GM18858 (cell line): ENCODE measurements around the gene GMDS.

ENCODE experiments used
- ATAC-seq: cut with Tn5 transposase; IDR thresholded peaks from one replicate; pipeline ENCODE4 v1.9.1; 2021; ENCODE audit not compliant: unreplicated experiment

The GMDS gene

DNA sequence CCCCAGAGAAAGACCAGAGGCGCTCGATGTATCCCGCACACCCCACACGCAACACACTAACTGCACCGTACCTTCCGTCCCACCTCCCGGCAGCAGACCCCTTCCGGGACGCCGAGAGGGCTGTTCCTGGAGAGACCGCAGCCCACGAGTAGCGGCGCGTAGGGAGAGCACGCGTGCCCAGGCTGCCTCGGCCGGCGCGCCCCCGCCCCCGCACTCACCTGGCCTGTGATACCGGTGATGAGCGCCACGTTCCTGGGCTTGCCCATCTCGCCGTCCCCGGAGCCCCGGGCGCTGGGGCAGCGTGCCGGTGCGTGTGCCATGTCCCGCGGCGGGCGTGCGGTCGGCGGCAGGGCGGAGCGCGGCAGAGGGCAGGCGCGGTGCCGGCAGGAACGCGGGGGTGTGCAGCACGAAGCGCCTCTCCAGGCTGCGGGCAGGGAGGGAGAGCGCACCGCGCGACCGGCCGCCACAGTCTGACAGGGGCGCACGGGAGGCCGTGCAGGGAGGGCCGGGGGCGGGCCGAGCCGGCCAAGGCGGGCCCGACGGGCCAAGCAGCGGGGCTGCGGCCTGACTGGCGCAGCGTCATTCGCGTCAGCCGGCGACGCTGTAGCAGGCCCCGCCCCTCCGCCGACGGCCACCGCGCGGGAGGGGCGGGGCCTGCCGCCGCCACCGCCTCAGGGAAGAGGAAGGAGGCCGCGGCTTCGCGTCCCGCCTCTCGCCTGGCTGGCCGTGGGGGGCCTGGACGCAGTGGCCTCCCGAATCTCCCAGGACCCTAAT lies at the start of gene GMDS:
TSS of gene GMDS (minus strand) at position 503 of the 774 bp plus-strand sequence.
- ATAC-seq: peak; percentile 78

DNA sequence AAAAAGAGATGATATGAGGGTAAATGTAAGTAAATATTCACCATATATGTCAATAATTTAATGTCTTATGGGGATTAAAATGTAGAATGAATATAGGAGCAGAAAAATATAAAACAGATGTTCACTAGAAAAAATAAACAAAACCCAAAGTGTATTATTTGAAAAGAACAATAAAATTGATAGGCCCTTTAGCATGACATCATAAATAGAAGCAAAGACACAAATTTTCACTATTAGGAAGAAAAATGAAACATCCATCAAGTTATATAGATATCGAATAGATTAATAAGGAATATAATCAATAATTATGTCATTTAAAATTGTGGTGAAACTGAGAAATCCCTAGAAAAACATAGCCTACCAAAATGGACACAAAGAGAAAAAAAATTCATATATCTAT lies 40.1 kb upstream of the GMDS start:
- no peak for ATAC-seq

DNA sequence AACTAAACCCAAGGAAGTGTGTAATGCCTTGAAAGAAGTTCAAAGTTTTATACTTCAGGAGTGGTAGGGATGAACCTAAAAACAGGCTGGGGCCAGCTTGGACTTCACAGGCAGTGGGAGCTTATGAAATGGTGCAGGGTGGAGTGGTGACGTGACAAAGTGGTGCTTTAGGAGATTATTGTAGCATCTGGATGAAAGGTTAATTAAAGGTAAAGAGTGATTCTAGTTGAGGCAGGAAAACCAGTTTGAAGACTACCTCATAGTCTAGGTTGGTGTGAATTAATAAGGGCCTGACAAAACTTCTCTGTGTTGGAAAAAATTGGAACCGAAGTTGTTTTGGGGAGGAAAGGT lies 30.5 kb upstream of the GMDS start:
- no peak for ATAC-seq

DNA sequence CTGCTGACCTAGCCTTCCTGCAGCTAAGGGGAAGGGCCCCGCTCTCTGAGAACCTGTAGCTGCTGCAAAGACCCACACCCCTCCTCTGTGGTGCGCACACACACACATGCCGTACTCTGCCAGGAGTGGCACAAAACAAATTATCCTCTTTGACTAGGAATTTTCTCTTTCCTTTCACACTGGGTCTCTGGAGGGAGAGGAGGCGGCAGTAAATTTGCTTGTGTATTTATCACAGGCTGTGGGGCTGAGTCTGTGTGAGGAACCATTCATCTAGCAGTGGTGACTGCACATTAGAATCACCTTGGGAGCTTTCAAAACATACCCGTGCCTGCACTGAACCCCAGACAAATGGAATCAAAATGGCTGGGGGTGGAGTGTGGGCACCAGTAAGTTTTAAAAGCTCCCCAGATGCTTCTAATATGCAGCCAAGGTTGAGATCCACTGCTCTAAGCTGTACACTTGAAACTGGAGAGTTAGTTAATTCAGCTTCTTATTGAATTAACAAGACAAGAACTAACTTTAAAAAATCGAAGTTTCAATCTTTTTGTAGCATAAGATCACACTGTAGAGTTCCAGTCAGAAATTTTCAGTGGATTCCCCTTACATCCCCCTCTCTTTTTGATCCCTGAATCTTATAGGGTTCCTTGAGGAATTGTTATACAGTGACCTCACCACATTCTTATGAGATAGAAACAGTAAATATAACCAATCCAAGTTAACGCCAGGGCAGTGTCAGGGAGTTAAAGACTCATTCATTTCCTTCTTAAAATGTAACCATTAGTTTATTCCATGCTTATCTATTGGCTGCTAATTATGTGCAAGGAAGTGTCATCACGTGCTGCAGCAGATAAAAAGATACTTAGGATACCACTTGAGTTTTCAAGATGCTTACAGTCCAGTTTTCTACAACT lies 29.8 kb upstream of the GMDS start:
- no peak for ATAC-seq

DNA sequence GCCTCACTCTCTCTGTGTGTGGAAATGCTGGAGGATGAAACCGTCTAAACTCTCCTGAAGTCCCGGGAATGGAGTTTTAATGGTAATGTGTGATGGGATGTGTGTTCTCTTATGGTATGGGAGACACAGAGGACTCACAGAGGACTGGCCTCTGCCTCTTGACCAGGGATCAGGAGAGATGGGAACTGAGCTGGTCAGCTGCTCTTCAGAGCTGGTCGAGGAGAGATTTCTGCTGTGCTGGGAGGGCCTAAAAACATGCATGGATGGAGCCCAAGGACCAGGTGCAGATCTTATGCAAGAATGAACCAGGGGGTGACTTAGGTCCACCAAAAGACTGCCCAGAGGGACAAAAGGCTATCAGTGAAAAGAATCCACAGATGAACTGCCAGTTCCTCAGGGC lies 27.3 kb upstream of the GMDS start:
- ATAC-seq: no peak

DNA sequence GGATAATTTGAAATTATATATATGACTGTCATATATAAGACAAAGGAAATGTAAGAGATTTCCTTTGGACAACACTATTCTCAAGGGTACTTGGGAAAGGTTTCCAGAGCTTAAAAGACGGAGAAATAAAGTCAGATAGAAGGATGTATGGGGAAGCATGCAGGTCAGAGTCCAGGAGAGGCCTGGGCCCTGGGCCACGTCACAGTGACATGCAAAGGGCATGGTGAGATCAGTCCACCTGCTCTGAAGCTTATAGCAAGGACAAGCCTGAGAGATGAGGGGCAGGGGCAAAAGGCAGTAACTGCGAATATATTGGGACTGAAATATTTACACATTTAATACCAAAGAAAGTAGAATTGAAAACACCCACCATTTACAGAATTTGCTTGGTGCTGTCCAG lies 24.6 kb upstream of the GMDS start:
- ATAC-seq: no peak

DNA sequence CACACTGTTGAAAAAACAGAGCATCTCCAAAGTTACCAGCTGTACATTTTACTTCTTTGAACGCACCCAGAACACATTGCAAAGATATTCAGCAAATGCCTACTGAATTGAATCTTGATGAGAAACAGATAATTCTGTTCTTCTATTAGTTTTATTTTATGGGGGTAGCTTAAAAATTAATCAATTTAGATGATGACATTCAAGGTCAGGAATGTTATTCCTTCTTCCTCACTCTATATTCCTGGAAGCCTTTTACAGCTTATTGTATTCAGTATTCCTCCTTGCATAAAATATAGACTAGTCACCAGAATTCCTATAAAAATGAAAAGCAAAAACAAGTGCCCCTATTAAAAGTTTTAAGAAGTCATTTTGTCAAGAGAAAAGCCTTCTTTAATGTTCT lies 21.4 kb upstream of the GMDS start:
- ATAC-seq: no peak

DNA sequence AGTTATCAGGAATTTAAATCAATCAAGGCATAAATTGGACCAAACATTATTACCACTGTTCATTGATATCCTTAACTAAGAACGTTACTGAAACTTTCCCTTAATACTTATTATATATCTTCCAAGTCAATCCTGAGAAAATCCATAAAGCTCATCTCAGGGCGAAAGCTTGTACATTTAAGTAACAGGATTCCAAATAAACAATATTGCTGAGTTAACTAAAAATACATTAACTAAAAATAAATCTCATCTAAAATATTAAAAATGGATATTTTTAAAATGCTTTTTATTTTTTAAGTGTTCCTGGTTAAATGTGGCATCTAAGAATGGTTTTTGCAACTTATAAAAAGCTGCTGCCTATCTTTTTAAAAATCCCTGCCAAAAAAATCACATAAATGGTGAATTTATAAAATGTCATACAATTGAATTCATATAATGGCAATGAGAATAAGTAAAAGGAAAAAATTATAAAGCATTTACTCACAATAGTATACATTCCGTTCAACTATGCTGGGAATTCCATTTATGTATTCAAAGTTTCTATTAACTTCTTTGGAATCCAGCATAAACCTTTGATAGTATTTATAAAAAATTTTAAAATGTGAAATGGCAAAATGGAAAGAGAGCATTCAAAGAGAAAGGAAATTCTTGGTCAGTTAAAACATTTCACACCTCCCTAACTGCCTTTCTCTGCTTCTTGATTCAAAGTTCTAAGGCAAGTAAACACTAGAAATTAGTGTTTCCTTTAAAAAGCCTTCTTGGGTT lies 20.8 kb upstream of the GMDS start:
- ATAC-seq: no peak

DNA sequence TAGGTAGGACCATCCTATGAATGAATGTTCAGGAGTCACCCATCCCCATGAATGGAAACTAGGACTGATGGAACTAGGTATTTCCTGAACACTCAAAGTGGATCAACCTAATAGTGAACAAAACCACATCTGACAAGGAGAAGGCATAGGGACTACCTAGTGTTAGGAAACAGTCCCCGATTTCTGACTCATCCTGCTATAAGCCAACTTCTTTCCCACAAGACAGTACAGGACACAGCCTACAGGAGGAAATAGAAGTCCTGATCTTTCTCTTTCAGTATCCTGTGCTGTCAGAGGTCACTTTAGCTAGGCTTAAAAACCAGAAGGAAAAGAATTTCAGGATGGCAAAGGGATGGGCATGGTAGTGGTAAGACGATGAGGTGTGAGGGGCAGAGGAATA lies 19.5 kb upstream of the GMDS start:
- ATAC-seq: no peak

DNA sequence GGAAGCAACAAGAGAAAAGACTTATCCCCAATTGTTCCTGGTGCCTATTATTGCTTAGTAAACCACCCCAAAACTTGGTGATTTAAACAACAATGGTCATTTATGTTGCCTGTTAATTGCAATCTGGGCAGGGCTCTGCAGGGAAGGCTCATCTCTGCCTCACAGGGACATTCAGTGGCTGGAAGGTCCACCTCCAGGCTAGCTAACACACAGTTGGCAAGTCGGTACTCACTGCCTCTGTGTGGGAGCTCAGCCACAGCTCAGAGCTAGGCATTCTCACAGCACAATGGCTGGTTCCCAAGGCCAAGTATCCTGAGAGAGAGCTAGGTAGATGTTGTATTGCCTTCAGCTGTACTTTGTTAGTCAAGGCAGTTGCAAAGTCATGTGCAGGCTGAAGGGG lies 18.5 kb upstream of the GMDS start:
- no peak for ATAC-seq

DNA sequence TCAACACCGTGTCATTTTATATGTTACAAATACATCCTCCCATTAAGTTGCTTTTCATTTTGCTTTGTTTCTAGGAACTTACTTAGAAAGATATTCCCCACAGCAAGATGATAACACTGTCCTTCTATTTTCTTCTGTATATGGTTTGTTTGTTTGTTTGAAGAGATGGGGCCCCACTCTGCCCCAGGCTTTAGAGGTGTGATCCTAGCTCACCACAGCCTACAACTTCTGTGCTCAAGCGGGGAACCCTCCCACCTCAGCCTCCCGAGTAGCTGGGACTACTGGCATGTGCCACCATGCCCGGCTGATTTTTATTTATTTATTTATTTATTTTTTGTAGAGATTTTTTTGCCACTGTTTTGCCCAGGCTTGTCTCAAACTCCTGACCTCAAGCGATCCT lies 14.2 kb upstream of the GMDS start:
- no peak for ATAC-seq

DNA sequence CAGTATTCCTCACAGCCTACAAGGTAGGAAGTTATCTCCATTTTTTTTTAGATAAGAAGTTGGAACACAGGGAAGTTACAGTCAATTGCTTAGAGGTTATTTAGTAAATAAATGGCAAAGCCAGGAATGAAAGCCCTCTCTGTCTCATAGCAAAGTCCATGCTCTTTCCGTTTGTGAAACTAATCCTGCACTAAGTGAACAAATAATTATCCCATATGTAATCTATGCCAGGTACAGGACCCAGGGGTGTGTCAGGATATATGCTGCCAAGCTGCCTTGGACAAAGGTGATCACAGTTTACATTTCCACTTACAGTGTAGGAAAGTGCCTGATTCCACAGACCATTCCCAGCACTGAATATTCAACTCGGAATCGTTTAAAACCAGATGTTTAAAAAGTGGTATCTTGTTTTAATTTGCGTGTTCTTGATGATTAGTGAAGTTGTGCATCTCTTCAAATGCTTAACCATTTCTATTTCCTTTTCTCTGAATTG lies 13.6 kb upstream of the GMDS start:
- no peak for ATAC-seq

DNA sequence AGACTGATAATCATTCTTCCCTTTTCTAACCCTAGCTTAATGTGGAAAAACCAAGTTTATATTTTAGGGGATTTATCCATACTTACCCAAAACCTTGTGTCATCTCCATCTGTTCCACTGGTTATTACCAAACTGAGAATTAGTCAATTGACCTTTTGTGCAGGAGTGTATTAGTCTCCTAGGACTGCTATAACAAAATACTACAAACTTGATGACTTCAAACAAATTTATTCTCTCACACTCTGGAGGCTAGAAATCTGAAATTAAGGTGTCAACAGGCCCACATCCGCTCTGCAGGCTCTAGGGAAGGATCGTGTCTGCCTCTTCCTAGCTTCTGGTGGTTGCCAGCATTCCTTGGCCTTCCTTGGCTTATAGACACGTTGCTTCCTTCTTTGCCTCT lies 12.7 kb upstream of the GMDS start:
- no peak for ATAC-seq

DNA sequence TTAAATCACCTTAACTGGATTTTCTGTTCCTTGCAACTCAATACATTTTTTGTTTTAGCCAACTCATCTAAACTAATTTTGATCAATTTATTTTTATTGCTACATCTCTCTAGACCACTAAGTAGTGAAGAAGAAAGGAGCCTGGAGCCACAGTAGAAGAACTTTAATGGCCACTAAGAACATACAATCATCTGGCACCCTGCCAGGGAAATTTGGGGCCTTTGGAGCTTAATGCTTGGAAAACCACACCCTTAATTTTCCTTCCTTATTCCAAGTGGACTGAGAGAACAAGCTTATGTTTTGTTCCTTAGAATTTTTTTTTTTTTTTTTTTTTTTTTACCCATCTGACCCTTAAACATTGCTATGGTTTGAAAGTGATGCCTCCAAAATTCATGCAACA lies 12.0 kb upstream of the GMDS start:
- ATAC-seq: no peak

DNA sequence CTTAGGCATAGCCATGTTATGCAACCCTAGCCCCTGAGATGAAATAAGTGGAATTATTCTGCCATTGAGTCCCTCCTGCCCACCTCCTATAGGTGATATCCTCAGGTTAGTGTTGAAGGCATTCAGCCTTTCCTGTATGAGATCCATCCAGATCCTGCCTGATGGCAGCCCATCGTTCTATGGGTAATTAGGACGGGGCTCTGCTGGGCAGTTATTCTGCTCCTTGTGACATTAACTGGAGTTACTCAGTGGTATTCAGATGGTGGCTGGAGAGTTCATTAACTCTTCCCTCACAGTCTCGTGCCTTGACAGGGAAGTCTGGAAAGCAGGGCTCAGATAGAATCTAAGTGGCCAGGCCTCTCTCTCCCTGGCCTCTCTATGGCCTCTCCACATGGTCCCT lies 9.3 kb upstream of the GMDS start:
- no peak for ATAC-seq

DNA sequence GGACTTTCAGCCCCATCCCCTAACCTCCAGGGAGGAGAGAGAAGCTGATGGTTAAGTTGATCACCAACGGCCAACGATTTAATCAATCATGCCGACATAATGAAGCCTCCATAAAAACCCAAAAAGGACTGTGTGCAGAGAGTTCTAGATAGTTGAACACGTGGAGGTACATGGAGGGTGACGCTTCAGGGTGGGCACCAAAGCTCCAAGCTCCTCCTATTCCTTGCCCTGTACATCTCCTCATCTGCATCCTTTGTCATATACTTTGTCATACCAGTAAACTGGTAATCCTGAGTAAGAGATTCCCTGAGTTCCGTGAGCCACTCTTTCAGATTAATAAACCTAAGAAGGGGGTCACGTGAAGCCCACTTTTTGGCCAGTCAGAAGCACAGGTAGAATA lies 3.7 kb upstream of the GMDS start:
- ATAC-seq: no peak

DNA sequence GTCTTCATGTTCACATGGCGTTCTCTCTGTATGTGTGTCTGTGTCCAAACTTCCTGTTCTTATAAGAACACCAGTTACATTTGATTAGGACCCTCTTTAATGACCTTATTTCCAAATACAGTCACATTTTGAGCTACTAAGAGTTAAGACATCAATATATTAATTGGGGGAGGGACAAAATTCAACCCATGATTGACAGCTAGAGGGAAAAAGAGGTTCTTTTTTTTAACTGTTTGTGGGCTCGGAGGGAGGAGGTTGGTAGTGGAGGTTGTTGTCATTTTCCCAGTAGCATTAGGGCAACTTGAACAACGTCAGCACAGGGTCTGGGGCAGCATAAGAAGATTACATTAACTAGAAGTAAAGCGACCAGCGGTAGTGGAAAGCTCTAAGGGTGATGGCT lies 2.3 kb upstream of the GMDS start:
- ATAC-seq: no peak

DNA sequence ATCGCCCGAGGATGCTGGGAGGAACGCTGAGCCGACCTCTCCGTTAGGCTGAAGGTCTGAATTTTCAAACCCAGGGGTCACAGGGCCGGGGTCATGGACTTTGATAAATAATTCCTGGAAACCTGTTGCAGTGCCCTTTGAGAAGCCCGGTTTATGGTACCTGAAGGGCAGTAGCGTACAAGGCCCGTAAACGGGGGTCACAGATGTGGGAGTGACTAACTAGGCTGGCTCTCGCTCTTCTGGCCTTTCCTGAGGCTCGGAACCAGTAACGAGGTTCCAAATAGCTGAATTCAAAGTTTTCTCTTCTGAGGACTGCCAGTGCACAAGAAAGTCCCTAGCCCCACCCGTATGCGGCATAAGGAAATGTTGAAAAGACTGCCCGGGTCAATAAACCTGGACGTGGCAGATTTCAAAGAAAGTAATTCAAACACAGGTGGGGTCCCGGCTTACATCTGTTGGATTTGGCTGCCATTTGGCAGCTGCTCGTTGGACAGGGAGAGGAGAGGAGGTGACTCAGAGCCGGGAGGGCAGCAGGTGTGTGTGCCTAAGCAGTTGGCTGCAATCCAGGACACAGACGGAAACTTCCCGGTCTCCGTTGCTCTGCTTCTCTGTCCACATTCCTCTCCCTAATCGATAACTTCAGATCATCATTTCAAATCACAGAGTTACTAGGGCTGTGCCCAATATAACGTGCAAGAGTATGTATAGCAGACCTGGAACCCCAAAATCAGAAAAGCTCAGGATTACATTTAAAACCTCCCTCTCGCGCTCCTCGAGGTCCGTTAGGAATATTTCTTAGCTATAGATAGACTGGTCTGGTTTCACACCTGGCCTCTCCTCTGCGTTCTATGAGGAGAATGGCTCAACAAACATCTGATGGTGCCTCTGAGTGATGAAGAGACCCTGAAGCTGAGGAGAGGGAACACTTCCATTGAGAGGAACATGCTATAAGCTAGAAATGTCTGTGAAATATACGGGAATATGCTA lies 765 bp upstream of the GMDS start:
- ATAC-seq: no peak

DNA sequence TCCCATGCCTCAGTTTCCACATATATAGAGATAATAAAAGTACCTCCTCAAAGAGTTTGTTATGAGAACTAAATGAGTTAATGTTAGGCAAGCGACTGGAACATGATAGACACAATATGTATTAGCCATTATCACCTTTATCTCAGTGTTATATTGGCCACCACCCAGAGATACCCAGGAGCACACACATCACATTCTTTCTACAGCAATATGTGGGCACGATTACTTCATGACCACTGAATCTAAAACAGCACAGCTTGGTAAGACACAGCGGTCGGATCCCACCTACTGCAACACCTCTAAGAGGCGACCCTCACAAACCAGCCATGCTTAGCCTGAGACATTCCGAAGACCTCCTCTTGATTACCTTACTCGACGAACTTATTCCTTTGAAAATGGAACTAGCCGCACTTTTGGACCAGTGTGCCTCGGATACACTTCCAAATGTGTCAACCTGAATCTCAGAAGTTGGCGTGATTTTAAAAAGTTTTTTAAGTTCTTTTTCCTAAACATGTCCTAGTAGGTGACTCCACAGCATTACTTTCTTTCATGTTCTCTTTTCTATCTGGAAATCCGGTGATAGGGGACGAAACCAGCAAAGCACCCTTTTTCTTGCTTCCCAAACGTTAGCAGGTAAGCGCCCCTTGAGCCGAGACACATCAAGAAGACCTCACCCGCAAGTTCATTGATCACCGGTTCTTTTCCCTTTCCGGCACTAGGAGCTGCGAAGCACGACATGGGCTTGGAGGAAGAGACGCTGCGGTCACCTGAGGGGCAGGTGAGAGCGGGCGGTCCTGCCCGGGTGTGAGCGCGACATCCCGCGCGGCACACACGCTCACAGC lies 923 bp downstream of the GMDS start:
- ATAC-seq: no peak
